NB4 (cell line): ENCODE measurements around the gene JAKMIP1.

Experiments used
- CTCF ChIP-seq: IDR thresholded peaks from one replicate; pipeline ENCODE4 v1.5.1; 2012; ENCODE audit warnings: low read depth, low read length
- MAX ChIP-seq: IDR thresholded peaks from 2 replicates; pipeline ENCODE4 v1.6.1; 2011; ENCODE audit warnings: low read depth, low read length
- MYC ChIP-seq: IDR thresholded peaks from 2 replicates; pipeline ENCODE4 v1.6.1; 2011; ENCODE audit warnings: low read depth, low read length
- POLR2A ChIP-seq: IDR thresholded peaks from 2 replicates; pipeline ENCODE4 v1.6.1; 2011; ENCODE audit warnings: mild to moderate bottlenecking; ENCODE audit not compliant: insufficient read length; ENCODE audit errors: extremely low read depth

- TF ChIP-seq POLR2A (no peak), CTCF (no peak), MAX (no peak), MYC (no peak)
These were observed 120.4 kb downstream of the JAKMIP1 start for GRCh38 chr4:6079965-6080364.
